ENCODE data around the gene ATAD3C.
A peak's percentile ranks its signal among the peaks of the same experiment; 100 is the strongest.
"Not testable (repeated sequence)": the region's sequence is repeated elsewhere in the genome, so short reads cannot be mapped to it uniquely, and the experiment has no call there.

Gene ATAD3C

GRCh38 chr1:1476011-1476410, 26.5 kb downstream of the ATAD3C start:
- DNase-seq (ENCODE audit: low read depth): not testable (repeated sequence)

GRCh38 chr1:1477206-1477605, 27.7 kb downstream of the ATAD3C start:
- no peak for DNase-seq (ENCODE audit: low read depth)

GRCh38 chr1:1479547-1480487, 30.3 kb downstream of the ATAD3C start:
- DNase-seq (ENCODE audit: low read depth): no peak

- DNase-seq (ENCODE audit: low read depth): not testable (repeated sequence)
These were observed 31.0 kb downstream of the ATAD3C start for GRCh38 chr1:1480488-1480867.

- not testable (repeated sequence) for DNase-seq (ENCODE audit: low read depth)
These were observed 32.3 kb downstream of the ATAD3C start for GRCh38 chr1:1481811-1482210.

GRCh38 chr1:1482856-1483255, 33.4 kb downstream of the ATAD3C start:
- DNase-seq (ENCODE audit: low read depth): no peak

GRCh38 chr1:1483714-1484113, 34.2 kb downstream of the ATAD3C start:
- DNase-seq (ENCODE audit: low read depth): no peak

GRCh38 chr1:1484976-1485750, 35.7 kb downstream of the ATAD3C start:
- DNase-seq (ENCODE audit: low read depth): not testable (repeated sequence)

- DNase-seq (ENCODE audit: low read depth): not testable (repeated sequence)
These were observed 36.3 kb downstream of the ATAD3C start for GRCh38 chr1:1485755-1486317.

GRCh38 chr1:1487701-1488100, 38.2 kb downstream of the ATAD3C start:
- no peak for DNase-seq (ENCODE audit: low read depth)

- no peak for DNase-seq (ENCODE audit: low read depth)
These were observed 39.7 kb downstream of the ATAD3C start for GRCh38 chr1:1489231-1489630.

- no peak for DNase-seq (ENCODE audit: low read depth)
These were observed 40.4 kb downstream of the ATAD3C start for GRCh38 chr1:1489861-1490260.

GRCh38 chr1:1490633-1491230, 41.2 kb downstream of the ATAD3C start:
- DNase-seq (ENCODE audit: low read depth): no peak

- no peak for DNase-seq (ENCODE audit: low read depth)
These were observed 42.1 kb downstream of the ATAD3C start for GRCh38 chr1:1491601-1492000.

- not testable (repeated sequence) for DNase-seq (ENCODE audit: low read depth)
These were observed 44.8 kb downstream of the ATAD3C start for GRCh38 chr1:1494311-1494710.

GRCh38 chr1:1495461-1495975, 46.0 kb downstream of the ATAD3C start:
- DNase-seq (ENCODE audit: low read depth): not testable (repeated sequence)

- peak; percentile 42 for DNase-seq (ENCODE audit: low read depth)
These were observed 55.4 kb downstream of the ATAD3C start for GRCh38 chr1:1504777-1505365.

GRCh38 chr1:1505366-1505798, 55.9 kb downstream of the ATAD3C start:
- not testable (repeated sequence) for DNase-seq (ENCODE audit: low read depth)

- not testable (repeated sequence) for DNase-seq (ENCODE audit: low read depth)
These were observed 56.3 kb downstream of the ATAD3C start for GRCh38 chr1:1505801-1506200.

GRCh38 chr1:1507305-1507704, 57.8 kb downstream of the ATAD3C start:
- no peak for DNase-seq (ENCODE audit: low read depth)

GRCh38 chr1:1508775-1509464, 59.4 kb downstream of the ATAD3C start:
- DNase-seq (ENCODE audit: low read depth): not testable (repeated sequence)

Measured in stimulated activated CD8-positive, alpha-beta memory T cell treated with anti-CD3 and anti-CD28 coated beads, Interleukin-12 subunit alpha, Interleukin-12 subunit beta, amount 100 ng/mL, for 1 hour (primary cell).